ENCODE measurements around the gene ATP8B4. TPM values are rescaled to one million over a fixed set of nuclear protein-coding genes. Genes with fewer than 3 reads are reported as not detected.

ATP8B4 gene
- total and polyA plus RNA-seq, 10 donors: 1.7 to 42.8 (median 27.7) TPM

DNA sequence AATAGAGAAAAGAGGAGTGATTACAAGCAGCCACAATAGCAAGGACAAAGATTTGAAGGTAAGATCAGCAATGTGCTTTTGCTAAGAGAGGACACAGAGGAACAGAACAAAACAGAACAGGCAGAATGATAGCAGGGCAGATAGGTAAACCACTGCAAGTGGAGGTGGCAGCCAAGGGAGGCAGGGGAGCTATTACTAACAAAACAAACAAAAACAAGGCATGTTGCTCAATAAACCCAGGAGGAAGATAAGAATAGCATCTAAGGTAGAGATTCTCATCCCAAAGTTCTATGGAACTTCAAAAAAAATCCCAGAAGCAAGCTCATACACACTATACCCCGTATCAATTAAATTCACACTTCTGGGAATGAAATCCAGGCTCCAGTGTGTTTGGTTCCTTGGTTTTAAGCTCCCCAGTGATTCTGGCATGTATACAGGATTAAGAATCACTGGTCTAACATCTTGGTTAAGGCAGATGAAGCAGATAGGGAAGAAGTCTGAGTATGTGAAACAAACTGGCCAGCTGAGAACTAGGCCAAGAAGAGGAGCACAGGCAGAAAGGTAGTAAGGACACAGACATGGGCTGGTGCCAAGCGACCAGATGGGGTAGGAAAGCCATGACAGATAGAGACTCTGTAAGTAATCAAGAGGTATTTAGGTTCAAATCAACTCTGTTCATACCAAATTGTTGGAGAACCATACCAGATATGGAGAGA, 309.0 kb downstream of the ATP8B4 start:
- TF ChIP-seq CTCF (IDR thresholded peaks at IDR 0.05 in 8 of 11, conservative IDR thresholded peaks at IDR 0.05 in 3 of 11) (no peak), POLR2A (IDR thresholded peaks at IDR 0.05) (no peak), POLR2AphosphoS5 (IDR thresholded peaks at IDR 0.05) (no peak)
- Histone ChIP-seq H3K4me1 (no peaks in the 10 kb centered on the region), H3K4me3 (no peak overlapping the region), H3K27ac (no peak overlapping the region), H3K9me3 (peaks cover 0 to under 1% (median 0%) of the 10 kb centered on the region in 8 donors), H3K36me3 (no peaks in the 10 kb centered on the region), H3K27me3 (replicated peaks in 1 of 7) (no peaks in the 10 kb centered on the region)
- DNase-seq: no peak
- intact Hi-C loops (cut with DNase I; ENCODE audit: low total_unique reads): no loop called here
- 68 to 86% (median 80%) methylated on average over 2 of the region's 2 CpGs for WGBS, 5 donors

GRCh38 chr15:49808341-49808740, 310.7 kb downstream of the ATP8B4 start:
- Histone ChIP-seq H3K27me3 (replicated peaks in 1 of 7) (no peaks in the 10 kb centered on the region), H3K9me3 (peaks cover 0 to 13% (median 3%) of the 10 kb centered on the region in 8 donors), H3K36me3 (no peaks in the 10 kb centered on the region), H3K27ac (no peak overlapping the region), H3K4me3 (no peak overlapping the region), H3K4me1 (no peaks in the 10 kb centered on the region)
- DNase-seq: no peak
- intact Hi-C loops (cut with DNase I; ENCODE audit: low total_unique reads): no loop called here
- TF ChIP-seq POLR2AphosphoS5 (IDR thresholded peaks at IDR 0.05): no peak
- TF ChIP-seq CTCF (IDR thresholded peaks at IDR 0.05 in 8 of 11, conservative IDR thresholded peaks at IDR 0.05 in 3 of 11): no peak
- WGBS, 5 donors: 80 to 91% (median 89%) methylated on average over 1 of the region's 1 CpG

Small RNA genes lying within 50 kb of the gene (small RNA-seq; reads per million reads assigned to genes)
- 0 to 0.23 (median 0.06) reads per million in 4 donors for gene RNA5SP394

Other genes starting within 250 kb of the ATP8B4 start
- 1 to 10 TPM in 2 of 7 donors, under 1 TPM in 4, not detected in 1; 0.19 to 1.3 (median 0.78) TPM for gene SLC27A2, start 63.0 kb upstream of the ATP8B4 start, total RNA-seq
- gene SLC27A2, start 63.0 kb upstream of the ATP8B4 start, polyA plus RNA-seq: under 1 TPM; 0.15 to 0.39 (median 0.19) TPM
- gene HDC, start 146.5 kb upstream of the ATP8B4 start, total RNA-seq: 1 to 10 TPM in 4 of 7 donors, under 1 TPM in 2, not detected in 1; 0.47 to 2.9 (median 1.8) TPM
- under 1 TPM in 1 of 3 donors, not detected in 2; 0.22 TPM for gene HDC, start 146.5 kb upstream of the ATP8B4 start, polyA plus RNA-seq
- 10 to 100 TPM; 19.2 to 36.9 (median 23.7) TPM for gene GABPB1, start 236.0 kb upstream of the ATP8B4 start, total RNA-seq
- 10 to 100 TPM in 1 of 3 donors, 1 to 10 TPM in 2; 7.7 to 10.1 (median 9.5) TPM for gene GABPB1, start 236.0 kb upstream of the ATP8B4 start, polyA plus RNA-seq

Measured in spleen (tissue), 11 donors.